HL-60 (cell line): Measurements from ENCODE around the gene PLXNB3.

ENCODE experiments used
- DNase-seq, 2 experiments: peaks; one replicate each; pipeline ENCODE4 v3.0.0-alpha.2; 2010 to 2020; ENCODE audit warnings: low read depth in 1 of 2, low spot score in 1 of 2
- H3K27ac ChIP-seq: fragments of 250-450 bp; sonication (Bioruptor Pico); replicated peaks from 2 replicates; pipeline ENCODE4 v1.5.1; 2020; ENCODE audit warnings: mild to moderate bottlenecking, moderate library complexity
- H3K27me3 ChIP-seq: fragments of 250-450 bp; sonication (Bioruptor Pico); 2 replicates; pipeline ENCODE4 v1.5.1; 2021; ENCODE audit warnings: mild to moderate bottlenecking, moderate library complexity; ENCODE audit not compliant: insufficient read depth, poor library complexity, severe bottlenecking
- H3K4me3 ChIP-seq: replicated peaks from 2 replicates; pipeline ENCODE4 v1.5.1; 2011; ENCODE audit warnings: mild to moderate bottlenecking, control low read depth, low read length; ENCODE audit not compliant: insufficient read depth
- CTCF ChIP-seq: IDR thresholded peaks from one replicate; pipeline ENCODE4 v1.5.1; 2011; ENCODE audit warnings: low read length, control low read depth, inconsistent platforms; ENCODE audit not compliant: insufficient read depth
- GABPA ChIP-seq: IDR thresholded peaks from 2 replicates; pipeline ENCODE4 v1.6.1; 2012; ENCODE audit warnings: low read depth
- POLR2AphosphoS5 ChIP-seq: IDR thresholded peaks from 2 replicates; pipeline ENCODE4 v1.6.1; 2012; ENCODE audit warnings: low read depth
- REST ChIP-seq: IDR thresholded peaks from 2 replicates; pipeline ENCODE4 v1.6.1; 2012; ENCODE audit warnings: low read depth; ENCODE audit not compliant: insufficient replicate concordance
- SPI1 ChIP-seq: IDR thresholded peaks from 2 replicates; pipeline ENCODE4 v1.6.1; 2012; ENCODE audit warnings: low read depth, mild to moderate bottlenecking, borderline replicate concordance

Gene PLXNB3

GRCh38 chrX:153786669-153787068 lies 22.6 kb downstream of the PLXNB3 start:
- TF ChIP-seq CTCF (no peak), POLR2AphosphoS5 (no peak), SPI1 (no peak), GABPA (no peak), REST (no peak)
- Histone ChIP-seq H3K27ac (no peak overlapping the region), H3K4me3 (no peak overlapping the region), H3K27me3 (no peaks in the 10 kb centered on the region)
- DNase-seq: no peak

GRCh38 chrX:153789654-153790053 lies 25.6 kb downstream of the PLXNB3 start:
- Histone ChIP-seq H3K27me3 (no peaks in the 10 kb centered on the region), H3K27ac (no peak overlapping the region), H3K4me3 (no peak overlapping the region)
- TF ChIP-seq POLR2AphosphoS5 (no peak), GABPA (no peak), REST (no peak), CTCF (no peak), SPI1 (no peak)
- no peak for DNase-seq

- TF ChIP-seq SPI1: no peak
- no peak for TF ChIP-seq GABPA
- TF ChIP-seq REST: no peak
- no peak for TF ChIP-seq CTCF
- no peak for TF ChIP-seq POLR2AphosphoS5
- H3K27me3 ChIP-seq: no peaks in the 10 kb centered on the region
- no peak overlapping the region for H3K4me3 ChIP-seq
- DNase-seq: no peak
- H3K27ac ChIP-seq: no peak overlapping the region
Measured at GRCh38 chrX:153791104-153791852, 27.2 kb downstream of the PLXNB3 start.
